ENCODE data around the gene ATP4A. TPM values are rescaled to one million over a fixed set of nuclear protein-coding genes. Genes with fewer than 3 reads are reported as not detected.
"Not testable (repeated sequence)": the region's sequence is repeated elsewhere in the genome, so short reads cannot be mapped to it uniquely, and the experiment has no call there.

Gene ATP4A
- polyA plus RNA-seq (2013, experiment 1 of 2), result not detected
- polyA plus RNA-seq (2013, experiment 2 of 2), result 0.19 TPM

- no peaks in the 10 kb centered on the region for H3K4me1 ChIP-seq (ENCODE audit: insufficient read depth, low read length)
- H3K27ac ChIP-seq (ENCODE audit: low read depth, low read length), result no peak within 1 kb of the TSS
- peaks cover 19% of the 10 kb centered on the region for H3K27me3 ChIP-seq (ENCODE audit: insufficient read depth, low read length)
- no peaks in the 10 kb centered on the region for H3K36me3 ChIP-seq (ENCODE audit: insufficient read depth, low read length)
- H3K9me3 ChIP-seq (ENCODE audit: insufficient read depth, low read depth, low read length), result no peaks in the 10 kb centered on the region
- H3K9ac ChIP-seq (ENCODE audit: low read depth, low read length), result no peak within 1 kb of the TSS
- WGBS, result 85% methylated on average over 13 of the region's 15 CpGs
- H3K4me3 ChIP-seq (ENCODE audit: low read length), result no peak within 1 kb of the TSS
Observed at GRCh38 chr19:35563207-35563829, at the start of gene ATP4A. Gene ATP4A (minus strand): TSS chr19:35563658. CDS start chr19:35563629, 29 bp downstream.

DNA sequence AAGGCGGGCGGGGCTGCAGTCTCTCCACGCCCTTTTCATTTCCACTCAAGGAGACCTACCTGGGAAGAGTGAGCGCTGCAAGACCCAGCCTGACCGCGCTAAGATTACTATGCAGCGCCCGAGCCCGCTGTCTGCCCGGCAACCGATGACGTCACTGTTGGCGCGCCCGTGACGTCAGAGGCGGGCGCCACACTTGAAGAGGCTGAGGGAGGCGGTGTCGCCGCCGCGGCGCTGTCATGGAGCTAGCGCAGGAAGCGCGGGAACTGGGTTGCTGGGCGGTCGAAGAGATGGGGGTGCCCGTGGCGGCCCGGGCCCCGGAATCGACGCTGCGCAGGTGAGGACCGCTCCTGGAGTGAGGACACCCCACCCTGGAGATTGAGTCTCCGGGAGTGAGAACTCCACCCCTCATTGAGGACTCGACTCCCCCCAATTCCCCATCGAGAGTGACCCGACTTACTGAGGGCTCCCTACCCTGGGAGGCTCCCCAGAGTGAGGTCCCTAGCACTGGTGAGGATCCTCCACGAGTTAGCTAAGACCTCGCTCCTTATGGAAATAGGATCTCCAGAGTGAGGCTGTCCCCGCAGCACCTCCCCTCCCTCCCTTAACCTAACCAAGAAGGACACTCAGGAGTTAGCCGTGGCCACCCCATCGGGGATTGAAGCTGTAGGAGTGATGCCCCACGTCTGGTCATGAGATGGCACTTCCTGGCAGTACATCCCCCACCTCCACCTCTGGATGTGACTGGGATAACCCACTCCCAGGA, 49.3 kb upstream of the ATP4A start, which contains the start of gene HAUS5:
Gene HAUS5, plus strand, starts transcription at position 177 of the 763 bp plus-strand sequence. Its CDS starts 60 bp downstream, at position 237.
- Histone ChIP-seq H3K9ac (ENCODE audit: low read depth, low read length) (peak within 1 kb of the TSS; percentile 90), H3K4me1 (ENCODE audit: insufficient read depth, low read length) (no peaks in the 10 kb centered on the region)

GRCh38 chr19:35612224-35612558, 48.7 kb upstream of the ATP4A start:
- WGBS, result 56% methylated on average over 9 of the region's 9 CpGs
- Histone ChIP-seq H3K9me3 (ENCODE audit: insufficient read depth, low read depth, low read length) (peaks cover 9% of the 10 kb centered on the region), H3K36me3 (ENCODE audit: insufficient read depth, low read length) (peaks cover 19% of the 10 kb centered on the region), H3K4me3 (ENCODE audit: low read length) (peak overlapping the region; percentile 96), H3K27ac (ENCODE audit: low read depth, low read length) (no peak overlapping the region), H3K27me3 (ENCODE audit: insufficient read depth, low read length) (no peaks in the 10 kb centered on the region), H3K9ac (ENCODE audit: low read depth, low read length) (no peak overlapping the region), H3K4me1 (ENCODE audit: insufficient read depth, low read length) (no peaks in the 10 kb centered on the region)

More for the DNA sequence above, 49.3 kb upstream of the ATP4A start, which contains the start of gene HAUS5:
- WGBS, result under 1% methylated on average over 47 of the region's 47 CpGs
- peak within 1 kb of the TSS; percentile 48; the same call in 1 of the 2 replicates for H3K27ac ChIP-seq (ENCODE audit: low read depth, low read length)
- H3K36me3 ChIP-seq (ENCODE audit: insufficient read depth, low read length), result peaks cover 22% of the 10 kb centered on the region
- H3K9me3 ChIP-seq (ENCODE audit: insufficient read depth, low read depth, low read length), result peaks cover 5% of the 10 kb centered on the region
- H3K4me3 ChIP-seq (ENCODE audit: low read length), result peak within 1 kb of the TSS; percentile 96
- H3K27me3 ChIP-seq (ENCODE audit: insufficient read depth, low read length), result no peaks in the 10 kb centered on the region

- Histone ChIP-seq H3K9me3 (ENCODE audit: insufficient read depth, low read depth, low read length) (peaks cover 18% of the 10 kb centered on the region), H3K27ac (ENCODE audit: low read depth, low read length) (no peak overlapping the region), H3K36me3 (ENCODE audit: insufficient read depth, low read length) (peaks cover 2% of the 10 kb centered on the region), H3K4me3 (ENCODE audit: low read length) (no peak overlapping the region), H3K4me1 (ENCODE audit: insufficient read depth, low read length) (no peaks in the 10 kb centered on the region), H3K9ac (ENCODE audit: low read depth, low read length) (no peak overlapping the region), H3K27me3 (ENCODE audit: insufficient read depth, low read length) (no peaks in the 10 kb centered on the region)
- WGBS, result 87% methylated on average over 6 of the region's 6 CpGs
Observed at GRCh38 chr19:35609851-35610353, 46.4 kb upstream of the ATP4A start.

- peaks cover 18% of the 10 kb centered on the region for H3K9me3 ChIP-seq (ENCODE audit: insufficient read depth, low read depth, low read length)
- H3K9ac ChIP-seq (ENCODE audit: low read depth, low read length), result no peak overlapping the region
- H3K36me3 ChIP-seq (ENCODE audit: insufficient read depth, low read length), result no peaks in the 10 kb centered on the region
- H3K4me1 ChIP-seq (ENCODE audit: insufficient read depth, low read length), result no peaks in the 10 kb centered on the region
- H3K27ac ChIP-seq (ENCODE audit: low read depth, low read length), result no peak overlapping the region
- no peaks in the 10 kb centered on the region for H3K27me3 ChIP-seq (ENCODE audit: insufficient read depth, low read length)
- WGBS, result 77% methylated on average over 2 of the region's 2 CpGs
- no peak overlapping the region for H3K4me3 ChIP-seq (ENCODE audit: low read length)
Observed at GRCh38 chr19:35608251-35608650, 44.8 kb upstream of the ATP4A start.

GRCh38 chr19:35607661-35608060, 44.2 kb upstream of the ATP4A start:
- Histone ChIP-seq H3K36me3 (ENCODE audit: insufficient read depth, low read length) (no peaks in the 10 kb centered on the region), H3K9me3 (ENCODE audit: insufficient read depth, low read depth, low read length) (peaks cover 18% of the 10 kb centered on the region), H3K27ac (ENCODE audit: low read depth, low read length) (no peak overlapping the region), H3K27me3 (ENCODE audit: insufficient read depth, low read length) (no peaks in the 10 kb centered on the region), H3K4me3 (ENCODE audit: low read length) (no peak overlapping the region), H3K9ac (ENCODE audit: low read depth, low read length) (no peak overlapping the region), H3K4me1 (ENCODE audit: insufficient read depth, low read length) (no peaks in the 10 kb centered on the region)
- 87% methylated on average over 3 of the region's 3 CpGs for WGBS

DNA sequence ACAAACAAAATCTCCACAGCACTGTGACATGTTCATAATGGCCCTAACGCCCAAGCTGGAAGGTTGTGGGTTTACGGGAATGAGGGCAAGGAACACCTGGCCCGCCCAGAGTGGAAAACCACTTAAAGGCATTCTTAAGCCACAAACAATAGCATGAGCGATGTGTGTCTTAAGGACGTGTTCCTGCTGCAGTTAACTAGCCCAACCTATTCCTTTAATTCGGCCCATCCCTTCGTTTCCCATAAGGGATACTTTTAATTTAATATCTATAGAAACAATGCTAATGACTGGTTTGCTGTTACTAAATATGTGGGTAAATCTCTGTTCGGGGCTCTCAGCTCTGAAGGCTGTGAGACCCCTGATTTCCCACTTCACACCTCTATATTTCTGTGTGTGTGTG, 43.7 kb upstream of the ATP4A start:
- H3K9ac ChIP-seq (ENCODE audit: low read depth, low read length); H3K36me3 ChIP-seq (ENCODE audit: insufficient read depth, low read length); H3K4me3 ChIP-seq (ENCODE audit: low read length); H3K27me3 ChIP-seq (ENCODE audit: insufficient read depth, low read length); H3K4me1 ChIP-seq (ENCODE audit: insufficient read depth, low read length); H3K27ac ChIP-seq (ENCODE audit: low read depth, low read length): not testable (repeated sequence)
- WGBS, result 91% methylated on average over 5 of the region's 8 CpGs
- H3K9me3 ChIP-seq (ENCODE audit: insufficient read depth, low read depth, low read length), result peaks cover 18% of the 10 kb centered on the region

- not testable (repeated sequence) for H3K27ac ChIP-seq (ENCODE audit: low read depth, low read length)
Observed at GRCh38 chr19:35604436-35604835, 41.0 kb upstream of the ATP4A start.

GRCh38 chr19:35601971-35602370, 38.5 kb upstream of the ATP4A start:
- Histone ChIP-seq H3K27me3 (ENCODE audit: insufficient read depth, low read length) (no peaks in the 10 kb centered on the region), H3K4me1 (ENCODE audit: insufficient read depth, low read length) (no peaks in the 10 kb centered on the region), H3K27ac (ENCODE audit: low read depth, low read length) (no peak overlapping the region), H3K4me3 (ENCODE audit: low read length) (no peak overlapping the region), H3K9me3 (ENCODE audit: insufficient read depth, low read depth, low read length) (peaks cover 8% of the 10 kb centered on the region), H3K9ac (ENCODE audit: low read depth, low read length) (no peak overlapping the region), H3K36me3 (ENCODE audit: insufficient read depth, low read length) (no peaks in the 10 kb centered on the region)
- WGBS, result 92% methylated on average over 3 of the region's 3 CpGs

More at GRCh38 chr19:35604436-35604835, 41.0 kb upstream of the ATP4A start:
- H3K27me3 ChIP-seq (ENCODE audit: insufficient read depth, low read length); H3K36me3 ChIP-seq (ENCODE audit: insufficient read depth, low read length); H3K4me1 ChIP-seq (ENCODE audit: insufficient read depth, low read length); H3K9ac ChIP-seq (ENCODE audit: low read depth, low read length); H3K4me3 ChIP-seq (ENCODE audit: low read length): not testable (repeated sequence)
- peaks cover 18% of the 10 kb centered on the region for H3K9me3 ChIP-seq (ENCODE audit: insufficient read depth, low read depth, low read length)
- 82% methylated on average over 4 of the region's 4 CpGs for WGBS

- no peaks in the 10 kb centered on the region for H3K27me3 ChIP-seq (ENCODE audit: insufficient read depth, low read length)
- no peak overlapping the region for H3K27ac ChIP-seq (ENCODE audit: low read depth, low read length)
- no peak overlapping the region for H3K4me3 ChIP-seq (ENCODE audit: low read length)
- H3K9me3 ChIP-seq (ENCODE audit: insufficient read depth, low read depth, low read length), result no peaks in the 10 kb centered on the region
- H3K4me1 ChIP-seq (ENCODE audit: insufficient read depth, low read length), result no peaks in the 10 kb centered on the region
- 84% methylated on average over 4 of the region's 4 CpGs for WGBS
- no peaks in the 10 kb centered on the region for H3K36me3 ChIP-seq (ENCODE audit: insufficient read depth, low read length)
- H3K9ac ChIP-seq (ENCODE audit: low read depth, low read length), result no peak overlapping the region
Observed at GRCh38 chr19:35596366-35596999, 33.0 kb upstream of the ATP4A start.

DNA sequence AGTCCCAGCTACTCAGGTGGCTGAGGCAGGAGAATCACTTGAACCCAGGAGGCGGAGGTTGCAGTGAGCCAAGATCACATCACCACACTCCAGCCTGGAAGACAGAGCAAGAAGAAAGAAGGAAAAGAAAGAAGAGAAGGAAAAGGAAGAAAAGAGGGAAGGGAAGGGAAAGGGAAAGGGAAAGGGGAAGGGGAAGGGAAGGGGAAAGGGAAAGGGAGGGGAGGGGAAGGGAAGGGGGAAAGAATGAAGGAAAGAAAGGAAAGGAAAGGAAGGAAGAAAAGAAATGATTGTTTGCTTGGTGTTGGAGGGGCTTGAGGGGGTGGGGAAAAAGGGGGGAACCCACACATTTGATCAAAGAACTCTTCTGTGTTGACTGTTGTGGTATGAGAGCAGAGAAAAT, 32.5 kb upstream of the ATP4A start:
- no peak overlapping the region for H3K4me3 ChIP-seq (ENCODE audit: low read length)
- no peak overlapping the region for H3K9ac ChIP-seq (ENCODE audit: low read depth, low read length)
- H3K4me1 ChIP-seq (ENCODE audit: insufficient read depth, low read length), result no peaks in the 10 kb centered on the region
- H3K27ac ChIP-seq (ENCODE audit: low read depth, low read length), result no peak overlapping the region
- no peaks in the 10 kb centered on the region for H3K9me3 ChIP-seq (ENCODE audit: insufficient read depth, low read depth, low read length)
- no peaks in the 10 kb centered on the region for H3K27me3 ChIP-seq (ENCODE audit: insufficient read depth, low read length)
- no peaks in the 10 kb centered on the region for H3K36me3 ChIP-seq (ENCODE audit: insufficient read depth, low read length)
- 100% methylated on average over 1 of the region's 1 CpG for WGBS

Data from HUES64 (cell line).